WTC11 (cell line): ENCODE data around the gene CCDC158. TPM values are rescaled to one million over a fixed set of nuclear protein-coding genes. Genes with fewer than 3 reads are reported as not detected.

Experiments
- ATAC-seq: fragments of 200-7000 bp; cut with Tn5 transposase; 2 replicates; pipeline ENCODE4 v1.10.0; 2021; ENCODE audit warnings: mild to moderate bottlenecking, moderate library complexity
- CTCF ChIA-PET: fragments of 300-600 bp; sonication (Branson Sonifier 250); formaldehyde crosslinking; loops from one replicate; lab custom pipeline; 2021; ENCODE audit warnings: antibody characterized with exemption; lab: Charles Lee
- POLR2A ChIA-PET: fragments of 350-600 bp; sonication (Branson Sonifier 250); formaldehyde crosslinking; loops from one replicate; lab custom pipeline; 2021; ENCODE audit warnings: antibody characterized with exemption; lab: Charles Lee
- DNase-seq: peaks from one replicate; pipeline ENCODE4 v3.0.0; 2021; ENCODE audit warnings: low spot score
- H3K27ac Mint-ChIP-seq: 2 replicates; pipeline ENCODE4 v1.8.0; 2021; ENCODE audit warnings: mixed read lengths
- H3K27me3 Mint-ChIP-seq: 2 replicates; pipeline ENCODE4 v1.8.0; 2021; ENCODE audit warnings: low read depth, mild to moderate bottlenecking, moderate library complexity, mixed read lengths
- H3K36me3 Mint-ChIP-seq: 2 replicates; pipeline ENCODE4 v1.8.0; 2021; ENCODE audit warnings: mixed read lengths
- H3K4me1 Mint-ChIP-seq: 2 replicates; pipeline ENCODE4 v1.8.0; 2022; ENCODE audit warnings: mixed read lengths
- H3K4me3 Mint-ChIP-seq: 2 replicates; pipeline ENCODE4 v1.8.0; 2021; ENCODE audit warnings: mild to moderate bottlenecking, moderate library complexity, mixed read lengths
- H3K9me3 Mint-ChIP-seq: 2 replicates; pipeline ENCODE4 v1.8.0; 2021; ENCODE audit warnings: mixed read lengths
- ELF4 ChIP-seq: sonication (generic); formaldehyde crosslinking; IDR thresholded peaks from 2 replicates; pipeline ENCODE4 v1.8.1; 2022; ENCODE audit warnings: low read depth, mild to moderate bottlenecking, moderate library complexity, missing genetic modification reagents
- ESRRA ChIP-seq: sonication (generic); formaldehyde crosslinking; IDR thresholded peaks from 2 replicates; pipeline ENCODE4 v1.8.1; 2022; ENCODE audit warnings: mild to moderate bottlenecking, missing genetic modification reagents, borderline replicate concordance
- GTF2I ChIP-seq: fragments of 250-450 bp; sonication (Bioruptor Pico); conservative IDR thresholded peaks from 2 replicates; pipeline ENCODE4 v1.4.0; 2021; ENCODE audit warnings: mild to moderate bottlenecking
- KAT7 ChIP-seq: sonication (generic); formaldehyde crosslinking; IDR thresholded peaks from 2 replicates; pipeline ENCODE4 v1.8.1; 2023; ENCODE audit warnings: missing genetic modification reagents, mild to moderate bottlenecking, borderline replicate concordance
- NFYB ChIP-seq: sonication (generic); formaldehyde crosslinking; conservative IDR thresholded peaks from 2 replicates; pipeline ENCODE4 v1.8.0; 2022; ENCODE audit warnings: low read depth, missing genetic modification reagents
- NR3C1 ChIP-seq: sonication (generic); formaldehyde crosslinking; conservative IDR thresholded peaks from 2 replicates; pipeline ENCODE4 v1.8.1; 2023; ENCODE audit warnings: low read depth, mild to moderate bottlenecking, missing genetic modification reagents
- OVOL2 ChIP-seq: fragments of 250-450 bp; sonication (Bioruptor Pico); IDR thresholded peaks from 2 replicates; pipeline ENCODE4 v1.9.0; 2021; ENCODE audit warnings: mild to moderate bottlenecking, borderline replicate concordance
- PRRX2 ChIP-seq: fragments of 250-450 bp; sonication (Bioruptor Pico); IDR thresholded peaks from 2 replicates; pipeline ENCODE4 v1.8.0; 2021; ENCODE audit warnings: mild to moderate bottlenecking
- RORB ChIP-seq: fragments of 250-450 bp; sonication (Bioruptor Pico); IDR thresholded peaks from 2 replicates; pipeline ENCODE4 v1.9.0; 2021; ENCODE audit warnings: mild to moderate bottlenecking
- total RNA-seq: library from RNA; stranded (reverse); gene quantifications from 3 replicates; pipeline ENCODE4 v1.2.3, GENCODE V29; 2021
- TF ChIP-seq, protein P1 (sequence below): sonication (generic); formaldehyde crosslinking; IDR thresholded peaks from 2 replicates; pipeline ENCODE4 v1.8.0; 2023; ENCODE audit warnings: mild to moderate bottlenecking, missing genetic modification reagents
- TF ChIP-seq, protein P2 (sequence below): sonication (generic); formaldehyde crosslinking; IDR thresholded peaks from 2 replicates; pipeline ENCODE4 v1.8.1; 2023; ENCODE audit warnings: mild to moderate bottlenecking, moderate library complexity, missing genetic modification reagents
- TF ChIP-seq, protein P3 (sequence below): sonication (generic); formaldehyde crosslinking; IDR thresholded peaks from 2 replicates; pipeline ENCODE4 v1.8.1; 2022; ENCODE audit warnings: low read depth, missing genetic modification reagents, borderline replicate concordance
- TF ChIP-seq, protein P4 (sequence below): sonication (generic); formaldehyde crosslinking; IDR thresholded peaks from 2 replicates; pipeline ENCODE4 v1.8.1; 2022; ENCODE audit warnings: missing genetic modification reagents, borderline replicate concordance
- TF ChIP-seq, protein P5 (sequence below): sonication (generic); formaldehyde crosslinking; IDR thresholded peaks from 2 replicates; pipeline ENCODE4 v1.8.1; 2022; ENCODE audit warnings: low read depth, mild to moderate bottlenecking, moderate library complexity, missing genetic modification reagents, borderline replicate concordance
- TF ChIP-seq, protein P6 (sequence below): fragments of 250-450 bp; sonication (Bioruptor Pico); IDR thresholded peaks from 2 replicates; pipeline ENCODE4 v1.9.0; 2021; ENCODE audit warnings: moderate library complexity, mild to moderate bottlenecking, inconsistent platforms, borderline replicate concordance

CCDC158 gene
- total RNA-seq, 1 experiment from 2014 or later = 0.15 TPM

- TF ChIP-seq, protein P1, sequence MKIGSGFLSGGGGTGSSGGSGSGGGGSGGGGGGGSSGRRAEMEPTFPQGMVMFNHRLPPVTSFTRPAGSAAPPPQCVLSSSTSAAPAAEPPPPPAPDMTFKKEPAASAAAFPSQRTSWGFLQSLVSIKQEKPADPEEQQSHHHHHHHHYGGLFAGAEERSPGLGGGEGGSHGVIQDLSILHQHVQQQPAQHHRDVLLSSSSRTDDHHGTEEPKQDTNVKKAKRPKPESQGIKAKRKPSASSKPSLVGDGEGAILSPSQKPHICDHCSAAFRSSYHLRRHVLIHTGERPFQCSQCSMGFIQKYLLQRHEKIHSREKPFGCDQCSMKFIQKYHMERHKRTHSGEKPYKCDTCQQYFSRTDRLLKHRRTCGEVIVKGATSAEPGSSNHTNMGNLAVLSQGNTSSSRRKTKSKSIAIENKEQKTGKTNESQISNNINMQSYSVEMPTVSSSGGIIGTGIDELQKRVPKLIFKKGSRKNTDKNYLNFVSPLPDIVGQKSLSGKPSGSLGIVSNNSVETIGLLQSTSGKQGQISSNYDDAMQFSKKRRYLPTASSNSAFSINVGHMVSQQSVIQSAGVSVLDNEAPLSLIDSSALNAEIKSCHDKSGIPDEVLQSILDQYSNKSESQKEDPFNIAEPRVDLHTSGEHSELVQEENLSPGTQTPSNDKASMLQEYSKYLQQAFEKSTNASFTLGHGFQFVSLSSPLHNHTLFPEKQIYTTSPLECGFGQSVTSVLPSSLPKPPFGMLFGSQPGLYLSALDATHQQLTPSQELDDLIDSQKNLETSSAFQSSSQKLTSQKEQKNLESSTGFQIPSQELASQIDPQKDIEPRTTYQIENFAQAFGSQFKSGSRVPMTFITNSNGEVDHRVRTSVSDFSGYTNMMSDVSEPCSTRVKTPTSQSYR (CRISPR knock-in tag) = no peak
- TF ChIP-seq, protein P2, sequence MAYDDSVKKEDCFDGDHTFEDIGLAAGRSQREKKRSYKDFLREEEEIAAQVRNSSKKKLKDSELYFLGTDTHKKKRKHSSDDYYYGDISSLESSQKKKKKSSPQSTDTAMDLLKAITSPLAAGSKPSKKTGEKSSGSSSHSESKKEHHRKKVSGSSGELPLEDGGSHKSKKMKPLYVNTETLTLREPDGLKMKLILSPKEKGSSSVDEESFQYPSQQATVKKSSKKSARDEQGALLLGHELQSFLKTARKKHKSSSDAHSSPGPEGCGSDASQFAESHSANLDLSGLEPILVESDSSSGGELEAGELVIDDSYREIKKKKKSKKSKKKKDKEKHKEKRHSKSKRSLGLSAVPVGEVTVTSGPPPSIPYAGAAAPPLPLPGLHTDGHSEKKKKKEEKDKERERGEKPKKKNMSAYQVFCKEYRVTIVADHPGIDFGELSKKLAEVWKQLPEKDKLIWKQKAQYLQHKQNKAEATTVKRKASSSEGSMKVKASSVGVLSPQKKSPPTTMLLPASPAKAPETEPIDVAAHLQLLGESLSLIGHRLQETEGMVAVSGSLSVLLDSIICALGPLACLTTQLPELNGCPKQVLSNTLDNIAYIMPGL (CRISPR knock-in tag) = no peak
- TF ChIP-seq, protein P3, sequence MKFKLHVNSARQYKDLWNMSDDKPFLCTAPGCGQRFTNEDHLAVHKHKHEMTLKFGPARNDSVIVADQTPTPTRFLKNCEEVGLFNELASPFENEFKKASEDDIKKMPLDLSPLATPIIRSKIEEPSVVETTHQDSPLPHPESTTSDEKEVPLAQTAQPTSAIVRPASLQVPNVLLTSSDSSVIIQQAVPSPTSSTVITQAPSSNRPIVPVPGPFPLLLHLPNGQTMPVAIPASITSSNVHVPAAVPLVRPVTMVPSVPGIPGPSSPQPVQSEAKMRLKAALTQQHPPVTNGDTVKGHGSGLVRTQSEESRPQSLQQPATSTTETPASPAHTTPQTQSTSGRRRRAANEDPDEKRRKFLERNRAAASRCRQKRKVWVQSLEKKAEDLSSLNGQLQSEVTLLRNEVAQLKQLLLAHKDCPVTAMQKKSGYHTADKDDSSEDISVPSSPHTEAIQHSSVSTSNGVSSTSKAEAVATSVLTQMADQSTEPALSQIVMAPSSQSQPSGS (CRISPR knock-in tag) = no peak
- no peak for TF ChIP-seq NFYB
Measured at GRCh38 chr4:76341063-76341462, 79.9 kb downstream of the CCDC158 start (continued).

DNA sequence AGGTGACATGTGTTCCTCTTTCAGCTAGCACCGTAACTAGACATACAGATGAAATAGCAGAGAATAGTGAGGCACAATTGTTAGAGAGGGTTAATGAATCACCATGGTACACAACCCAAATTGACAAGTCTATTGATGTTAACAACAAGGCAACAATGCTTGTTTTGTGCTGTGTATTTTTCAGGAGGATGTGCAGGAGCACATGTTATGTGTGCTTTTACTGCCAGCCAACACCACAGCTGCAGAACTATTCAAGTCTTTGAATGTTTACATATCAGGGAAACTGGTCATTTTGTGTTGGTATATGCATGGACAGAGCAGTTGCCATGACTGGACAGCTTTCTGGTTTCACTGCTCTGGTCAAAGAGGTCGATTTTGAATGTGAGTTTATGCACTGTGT, 81.6 kb downstream of the CCDC158 start:
- TF ChIP-seq ELF4 (no peak), ESRRA (no peak), RORB (CRISPR knock-in tag) (no peak), NR3C1 (no peak), GTF2I (no peak), KAT7 (no peak), OVOL2 (CRISPR knock-in tag) (no peak), PRRX2 (CRISPR knock-in tag) (no peak)
- TF ChIP-seq, protein P3 (CRISPR knock-in tag) = no peak
- TF ChIP-seq, protein P4, sequence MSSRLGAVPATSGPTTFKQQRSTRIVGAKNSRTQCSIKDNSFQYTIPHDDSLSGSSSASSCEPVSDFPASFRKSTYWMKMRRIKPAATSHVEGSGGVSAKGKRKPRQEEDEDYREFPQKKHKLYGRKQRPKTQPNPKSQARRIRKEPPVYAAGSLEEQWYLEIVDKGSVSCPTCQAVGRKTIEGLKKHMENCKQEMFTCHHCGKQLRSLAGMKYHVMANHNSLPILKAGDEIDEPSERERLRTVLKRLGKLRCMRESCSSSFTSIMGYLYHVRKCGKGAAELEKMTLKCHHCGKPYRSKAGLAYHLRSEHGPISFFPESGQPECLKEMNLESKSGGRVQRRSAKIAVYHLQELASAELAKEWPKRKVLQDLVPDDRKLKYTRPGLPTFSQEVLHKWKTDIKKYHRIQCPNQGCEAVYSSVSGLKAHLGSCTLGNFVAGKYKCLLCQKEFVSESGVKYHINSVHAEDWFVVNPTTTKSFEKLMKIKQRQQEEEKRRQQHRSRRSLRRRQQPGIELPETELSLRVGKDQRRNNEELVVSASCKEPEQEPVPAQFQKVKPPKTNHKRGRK (CRISPR knock-in tag) = no peak
- TF ChIP-seq, protein P2 (CRISPR knock-in tag) = no peak
- TF ChIP-seq, protein P5, sequence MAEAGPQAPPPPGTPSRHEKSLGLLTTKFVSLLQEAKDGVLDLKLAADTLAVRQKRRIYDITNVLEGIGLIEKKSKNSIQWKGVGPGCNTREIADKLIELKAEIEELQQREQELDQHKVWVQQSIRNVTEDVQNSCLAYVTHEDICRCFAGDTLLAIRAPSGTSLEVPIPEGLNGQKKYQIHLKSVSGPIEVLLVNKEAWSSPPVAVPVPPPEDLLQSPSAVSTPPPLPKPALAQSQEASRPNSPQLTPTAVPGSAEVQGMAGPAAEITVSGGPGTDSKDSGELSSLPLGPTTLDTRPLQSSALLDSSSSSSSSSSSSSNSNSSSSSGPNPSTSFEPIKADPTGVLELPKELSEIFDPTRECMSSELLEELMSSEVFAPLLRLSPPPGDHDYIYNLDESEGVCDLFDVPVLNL (CRISPR knock-in tag) = no peak
- TF ChIP-seq, protein P6, sequence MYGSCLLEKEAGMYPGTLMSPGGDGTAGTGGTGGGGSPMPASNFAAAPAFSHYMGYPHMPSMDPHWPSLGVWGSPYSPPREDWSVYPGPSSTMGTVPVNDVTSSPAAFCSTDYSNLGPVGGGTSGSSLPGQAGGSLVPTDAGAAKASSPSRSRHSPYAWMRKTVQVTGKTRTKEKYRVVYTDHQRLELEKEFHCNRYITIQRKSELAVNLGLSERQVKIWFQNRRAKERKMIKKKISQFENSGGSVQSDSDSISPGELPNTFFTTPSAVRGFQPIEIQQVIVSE (CRISPR knock-in tag) = no peak
- ChIA-PET CTCF (interaction anchor here (1.0 kb wide), 1 partner anchor 39 kb away, joined by 4 read pairs; no protein-coding TSS in a partner anchor), POLR2A (interaction anchor here (0.8 kb wide), 1 partner anchor 463 kb away, joined by 3 read pairs; no protein-coding TSS in a partner anchor)
- no peak for ATAC-seq
- no peaks in the 10 kb centered on the region for H3K36me3 Mint-ChIP-seq
- H3K27ac Mint-ChIP-seq = no peak overlapping the region
- DNase-seq = no peak
- H3K4me3 Mint-ChIP-seq = no peak overlapping the region
- H3K4me1 Mint-ChIP-seq = no peaks in the 10 kb centered on the region
- no peaks in the 10 kb centered on the region; the same call in 1 of the 2 replicates for H3K27me3 Mint-ChIP-seq
- H3K9me3 Mint-ChIP-seq = no peaks in the 10 kb centered on the region
